Measurements from ENCODE around the gene MEIS3. TPM values are rescaled to one million over a fixed set of nuclear protein-coding genes. Genes with fewer than 3 reads are reported as not detected.
"Not testable (repeated sequence)": the region's sequence is repeated elsewhere in the genome, so short reads cannot be mapped to it uniquely, and the experiment has no call there.

MEIS3 gene
- total RNA-seq, 1 donor, result under 0.01 TPM

DNA sequence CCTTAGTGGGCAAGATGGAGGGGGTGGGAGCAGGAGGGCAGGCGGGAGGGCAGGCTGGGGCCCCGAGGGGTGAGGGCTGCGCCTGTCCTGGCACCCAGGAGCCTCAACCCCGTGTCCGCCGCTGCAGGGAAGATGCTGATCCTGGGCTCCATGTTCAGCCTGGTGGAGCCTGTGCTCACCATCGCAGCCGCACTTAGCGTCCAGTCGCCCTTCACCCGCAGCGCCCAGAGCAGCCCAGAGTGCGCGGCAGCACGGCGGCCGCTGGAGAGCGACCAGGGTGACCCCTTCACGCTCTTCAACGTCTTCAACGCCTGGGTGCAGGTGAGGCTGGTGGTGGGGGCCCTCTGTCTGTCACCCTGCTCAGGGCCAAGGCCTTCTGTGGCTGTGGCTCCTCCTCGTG is 46.7 kb downstream of the MEIS3 start:
- no peak for DNase-seq (ENCODE audit: low read depth in 2 of 3, low spot score in 2 of 3)

DNA sequence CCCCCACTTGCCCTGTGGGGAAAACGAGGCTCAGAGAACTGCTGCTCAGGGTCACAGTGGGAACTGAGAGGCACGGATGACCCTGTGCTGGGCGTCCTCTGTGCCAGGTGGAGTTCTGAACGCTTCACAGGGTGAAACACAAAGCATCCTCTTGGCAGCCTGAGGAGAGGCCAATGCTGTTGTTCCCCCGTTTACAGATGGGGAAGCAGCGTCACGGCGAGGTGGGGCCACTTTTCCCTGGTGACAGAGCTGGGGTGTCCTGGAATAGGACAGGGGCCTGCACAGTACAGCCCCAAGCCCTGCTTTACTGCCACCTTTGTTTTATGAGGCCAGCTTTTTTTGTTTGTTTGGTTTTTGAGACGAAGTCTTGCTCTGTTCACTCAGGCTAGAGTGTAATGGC is 48.1 kb downstream of the MEIS3 start:
- DNase-seq (ENCODE audit: low read depth in 2 of 3, low spot score in 2 of 3), result no peak

DNA sequence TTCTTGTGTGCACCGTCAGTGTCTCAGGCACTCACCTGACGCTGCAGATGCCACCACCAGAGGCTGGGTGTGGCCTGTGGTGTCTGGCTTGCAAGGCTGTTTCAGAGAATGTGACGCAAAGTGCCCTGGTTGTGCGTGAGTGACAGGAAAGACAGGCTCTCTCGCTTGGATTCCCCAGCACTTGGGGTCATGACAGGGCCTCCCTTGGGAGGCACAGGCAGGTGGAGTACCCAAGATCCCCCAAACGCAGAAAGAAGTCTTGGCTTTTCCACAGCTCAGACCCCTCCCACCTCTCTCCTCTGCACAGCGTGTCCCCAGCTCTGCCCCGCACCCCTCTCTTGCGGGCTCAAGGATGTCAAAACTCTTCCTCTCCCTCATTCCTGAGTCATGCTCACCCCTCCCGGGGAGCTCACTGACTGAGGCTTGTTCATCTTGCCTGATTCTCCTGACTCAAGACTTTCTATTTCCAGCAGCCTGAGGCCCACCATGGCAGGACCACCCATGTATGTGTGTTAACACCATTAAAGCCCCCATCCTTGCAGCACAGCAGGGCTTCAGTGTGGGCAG is 49.2 kb downstream of the MEIS3 start:
- peak in 2 of 3 donors; percentile 54 to 69 for DNase-seq (ENCODE audit: low read depth in 2 of 3, low spot score in 2 of 3)

DNA sequence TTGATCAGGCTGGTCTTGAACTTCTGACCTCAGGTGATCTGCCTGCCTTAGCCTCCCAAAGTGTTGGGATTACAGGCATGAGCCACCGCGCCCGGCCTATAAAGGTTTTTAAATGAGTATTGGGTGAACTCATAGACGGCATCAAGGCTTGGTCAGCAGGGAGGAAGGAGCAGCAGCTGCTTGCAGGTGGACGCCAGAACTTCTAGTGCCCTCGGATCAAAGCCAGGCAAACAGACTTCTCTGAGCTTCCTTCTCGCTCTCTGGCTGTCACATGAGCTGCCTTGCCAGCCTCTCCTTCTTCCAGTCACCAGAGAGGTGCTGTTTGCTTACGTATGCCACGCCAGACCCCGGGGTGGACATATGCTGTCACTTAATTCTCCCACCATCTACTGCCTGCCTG is 53.9 kb downstream of the MEIS3 start:
- DNase-seq (ENCODE audit: low read depth in 2 of 3, low spot score in 2 of 3), result not testable (repeated sequence)

DNA sequence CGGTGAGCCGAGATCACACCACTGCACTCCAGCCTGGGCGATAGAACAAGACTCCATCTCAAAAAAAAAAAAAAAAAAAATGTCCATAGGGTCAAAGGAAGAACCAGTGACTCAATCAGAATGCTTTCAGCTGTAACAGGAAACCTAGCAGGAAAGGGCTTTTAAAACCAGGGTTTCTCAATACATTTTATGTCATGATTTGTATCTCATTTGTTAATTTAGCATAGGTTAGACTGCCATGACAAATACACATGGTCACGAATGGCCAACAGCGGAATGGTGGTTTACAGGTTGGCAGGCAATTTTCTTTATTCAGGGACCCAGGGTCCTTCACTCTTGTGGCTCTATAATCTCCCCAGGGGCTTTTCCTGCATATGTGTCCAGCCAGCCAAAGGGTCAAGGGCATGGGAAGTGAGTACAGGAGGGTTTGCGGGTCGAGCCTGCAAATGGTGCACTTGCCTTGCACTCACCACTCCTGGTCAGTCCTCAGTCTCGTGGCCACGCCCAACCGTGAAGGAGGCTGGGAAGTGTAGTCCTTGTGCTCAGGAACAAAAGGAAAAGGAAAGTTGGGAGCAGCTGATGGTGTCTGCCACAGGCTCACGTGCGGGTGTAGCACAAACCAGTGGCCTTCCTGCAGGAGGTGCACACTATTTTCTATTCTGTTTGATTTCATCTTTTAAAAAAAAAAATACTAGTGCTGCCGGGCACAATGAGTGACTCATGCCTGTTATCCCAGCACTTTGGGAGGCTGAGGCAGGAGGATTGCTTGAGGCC is 55.4 kb downstream of the MEIS3 start:
- DNase-seq (ENCODE audit: low read depth in 2 of 3, low spot score in 2 of 3), result no peak

DNA sequence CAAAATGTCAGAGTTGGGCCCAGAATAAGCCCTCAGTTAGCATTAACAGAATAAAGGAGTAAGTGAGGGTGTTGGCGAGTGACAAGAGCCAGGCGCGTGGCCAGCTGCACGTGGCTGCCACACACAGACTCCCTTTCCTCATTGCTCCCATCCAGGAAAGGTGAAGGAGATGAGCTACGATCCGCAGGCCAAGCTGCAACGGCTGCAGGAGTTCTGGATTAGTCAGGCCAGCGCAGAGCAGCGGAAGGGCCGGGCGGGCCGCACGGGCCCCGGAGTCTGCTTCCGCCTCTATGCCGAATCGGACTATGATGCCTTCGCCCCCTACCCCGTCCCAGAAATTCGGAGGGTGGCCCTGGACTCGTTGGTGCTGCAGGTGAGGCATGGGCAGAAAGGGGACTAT is 57.0 kb downstream of the MEIS3 start:
- DNase-seq (ENCODE audit: low read depth in 2 of 3, low spot score in 2 of 3), result no peak

DNA sequence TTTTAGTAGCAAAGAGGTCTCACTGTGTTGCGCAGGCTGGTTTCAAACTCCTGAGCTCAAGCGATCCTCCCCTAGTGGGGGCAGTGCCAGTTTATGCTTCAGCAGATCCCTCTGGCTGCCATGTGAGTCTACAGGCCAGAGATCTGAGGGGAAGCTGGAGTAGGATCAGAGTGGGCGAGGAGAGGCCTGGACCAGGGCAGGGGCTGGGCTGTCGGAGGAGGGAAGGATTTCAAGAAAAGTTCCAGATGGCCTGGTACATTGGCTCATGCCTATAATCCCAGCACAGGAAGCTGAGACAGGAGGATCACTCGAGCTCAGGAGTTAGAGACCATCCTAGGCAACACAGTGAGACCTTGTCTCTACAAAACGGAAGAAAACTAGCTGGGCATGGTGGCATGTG is 60.4 kb downstream of the MEIS3 start:
- DNase-seq (ENCODE audit: low read depth in 2 of 3, low spot score in 2 of 3), result no peak

DNA sequence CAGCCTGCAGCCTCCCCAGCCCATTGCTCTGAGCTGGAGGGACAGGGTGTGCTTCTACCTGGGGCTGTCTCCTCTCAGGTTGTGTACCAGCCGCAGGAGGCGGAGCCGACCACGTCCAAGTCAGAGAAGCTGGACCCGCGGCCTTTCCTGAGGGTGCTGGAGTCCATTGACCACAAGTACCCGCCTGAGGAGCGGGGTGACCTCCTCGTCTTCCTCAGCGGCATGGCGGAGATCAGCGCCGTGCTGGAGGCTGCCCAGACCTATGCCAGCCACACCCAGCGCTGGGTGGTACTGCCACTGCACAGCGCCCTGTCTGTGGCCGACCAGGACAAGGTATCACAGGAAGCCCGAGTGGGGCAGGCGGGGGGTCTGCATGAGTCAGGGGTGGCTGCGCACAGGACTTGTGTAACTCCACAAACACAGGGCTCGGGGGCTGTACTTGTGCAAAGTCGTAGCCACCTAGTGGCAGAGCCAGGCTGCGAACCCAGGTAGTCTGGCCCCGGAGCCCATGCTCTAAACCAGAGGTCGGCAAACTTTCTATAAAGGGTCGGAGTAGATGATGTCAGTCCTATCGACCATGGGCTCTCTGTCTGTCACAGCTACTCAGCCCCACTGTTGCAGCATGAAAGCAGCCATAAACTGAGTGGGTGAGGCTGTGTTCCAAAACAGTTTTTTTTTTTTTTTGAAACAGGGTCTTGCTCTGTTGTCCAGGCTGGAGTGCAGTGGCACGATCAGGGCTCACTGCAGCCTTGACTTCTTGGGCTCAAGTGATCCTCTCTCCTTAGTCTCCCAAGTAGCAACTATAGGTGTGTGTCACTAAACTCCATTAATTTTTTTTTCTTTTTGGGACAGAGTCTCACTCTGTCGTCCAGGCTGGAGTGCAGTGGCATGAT is 61.3 kb downstream of the MEIS3 start:
- no peak for DNase-seq (ENCODE audit: low read depth in 2 of 3, low spot score in 2 of 3)

DNA sequence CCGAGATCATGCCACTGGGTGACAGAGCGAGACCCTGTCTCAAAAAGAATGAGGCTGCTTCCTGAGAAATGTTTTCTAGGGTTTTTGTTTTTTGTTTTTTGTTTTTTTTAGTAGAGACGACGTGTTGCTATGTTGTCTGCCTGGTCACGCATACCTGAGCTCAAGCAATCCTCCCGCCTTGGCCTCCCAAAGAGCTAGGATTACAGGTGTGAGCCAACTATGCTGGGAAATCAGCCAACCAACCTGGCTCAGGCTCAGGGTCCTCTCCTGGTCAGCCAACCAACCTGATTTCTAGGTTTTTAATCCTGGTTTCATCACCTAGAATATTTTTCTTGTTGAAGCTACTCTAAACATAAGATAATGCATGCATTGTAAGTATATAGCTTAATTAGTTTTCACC is 62.4 kb downstream of the MEIS3 start:
- DNase-seq (ENCODE audit: low read depth in 2 of 3, low spot score in 2 of 3), result no peak

DNA sequence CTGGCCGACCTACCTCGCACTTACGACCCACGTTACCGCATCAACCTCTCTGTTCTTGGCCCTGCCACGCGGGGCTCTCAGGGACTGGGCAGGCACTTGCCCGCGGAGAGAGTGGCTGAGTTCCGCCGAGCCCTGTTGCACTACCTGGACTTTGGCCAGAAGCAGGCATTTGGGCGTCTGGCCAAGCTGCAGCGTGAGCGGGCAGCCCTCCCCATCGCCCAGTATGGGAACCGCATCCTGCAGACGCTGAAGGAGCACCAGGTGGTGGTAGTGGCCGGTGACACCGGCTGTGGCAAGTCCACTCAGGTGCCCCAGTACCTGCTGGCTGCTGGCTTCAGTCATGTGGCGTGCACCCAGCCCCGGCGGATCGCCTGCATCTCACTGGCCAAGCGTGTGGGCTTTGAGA is 66.0 kb downstream of the MEIS3 start:
- DNase-seq (ENCODE audit: low read depth in 2 of 3, low spot score in 2 of 3), result no peak

Other genes with a start within 250 kb of the MEIS3 start
- 5.7 TPM for gene BBC3, start 188.3 kb downstream of the MEIS3 start, total RNA-seq
- gene CCDC9, start 163.0 kb downstream of the MEIS3 start, total RNA-seq, result 6.5 TPM
- gene INAFM1, start 144.6 kb downstream of the MEIS3 start, total RNA-seq, result 2.2 TPM
- 0.81 TPM for gene C5AR1, start 109.7 kb downstream of the MEIS3 start, total RNA-seq
- gene C5AR2, start 87.4 kb downstream of the MEIS3 start, total RNA-seq, result 0.81 TPM
- gene DHX34, start 70.2 kb downstream of the MEIS3 start, total RNA-seq, result 18.0 TPM
- gene SLC8A2, start 52.4 kb upstream of the MEIS3 start, total RNA-seq, result under 0.01 TPM
- gene KPTN, start 64.7 kb upstream of the MEIS3 start, total RNA-seq, result 6.7 TPM
- 50.4 TPM for gene NAPA, start 95.5 kb upstream of the MEIS3 start, total RNA-seq
- gene ZNF541, start 153.6 kb upstream of the MEIS3 start, total RNA-seq, result under 0.01 TPM
- 10.8 TPM for gene BICRA, start 189.6 kb upstream of the MEIS3 start, total RNA-seq

Data from hematopoietic multipotent progenitor cell (in vitro differentiated cells).